H1 (cell line): ENCODE data around the gene P3H3. TPM values are rescaled to one million over a fixed set of nuclear protein-coding genes. Genes with fewer than 3 reads are reported as not detected.

Experiments used
- CEBPB ChIP-seq: IDR thresholded peaks from 2 replicates; pipeline ENCODE4 v1.6.1; 2012; ENCODE audit warnings: low read depth, low read length
- SIRT6 ChIP-seq: IDR thresholded peaks from one replicate; pipeline ENCODE4 v1.7.1; 2012; ENCODE audit warnings: low read length, inconsistent platforms
- SP4 ChIP-seq: IDR thresholded peaks from 2 replicates; pipeline ENCODE4 v1.6.1; 2012; ENCODE audit warnings: low read length, inconsistent platforms
- SRF ChIP-seq: IDR thresholded peaks from 2 replicates; pipeline ENCODE4 v1.6.1; 2011; ENCODE audit warnings: mild to moderate bottlenecking, low read depth, low read length, moderate library complexity
- polyA plus RNA-seq, 7 experiments: library from polyadenylated mRNA; depleted of rRNA in 3 of 7; stranded (reverse) in 5 of 7; unstranded in 2 of 7; fragments of >200 nt in 5 of 7; fragments of 200-250 nt in 2 of 7; gene quantifications; 1 replicate in 5 of 7; 2 replicates in 1 of 7; 4 replicates in 1 of 7; pipeline versions ENCODE4 v1.2.1 to v1.2.3, GENCODE V29; 2011 to 2013; ENCODE audit warnings: missing spikeins in 2 of 7, mixed read lengths in 2 of 7
- total RNA-seq: library from RNA; stranded (reverse); fragmentation: NEBNext Ultra II Directional; extraction: Animal tissue kit (Norgen Biotek cat#: 25700); gene quantifications from 2 replicates; pipeline ENCODE4 v1.2.1, GENCODE V29; 2021
- TF ChIP-seq, protein P1 (sequence below): fragments of 300-600 bp; sonication (generic); IDR thresholded peaks from 2 replicates; pipeline ENCODE4 v1.7.1; 2012; ENCODE audit warnings: low read length, moderate library complexity, mild to moderate bottlenecking, inconsistent platforms; ENCODE audit not compliant: insufficient replicate concordance

P3H3 gene
- total and polyA plus RNA-seq, 2 of the 8 experiments (the other 6 are each of a cell fraction or from before 2014, with no cell fraction given) = 22.9 to 43.5 TPM

DNA sequence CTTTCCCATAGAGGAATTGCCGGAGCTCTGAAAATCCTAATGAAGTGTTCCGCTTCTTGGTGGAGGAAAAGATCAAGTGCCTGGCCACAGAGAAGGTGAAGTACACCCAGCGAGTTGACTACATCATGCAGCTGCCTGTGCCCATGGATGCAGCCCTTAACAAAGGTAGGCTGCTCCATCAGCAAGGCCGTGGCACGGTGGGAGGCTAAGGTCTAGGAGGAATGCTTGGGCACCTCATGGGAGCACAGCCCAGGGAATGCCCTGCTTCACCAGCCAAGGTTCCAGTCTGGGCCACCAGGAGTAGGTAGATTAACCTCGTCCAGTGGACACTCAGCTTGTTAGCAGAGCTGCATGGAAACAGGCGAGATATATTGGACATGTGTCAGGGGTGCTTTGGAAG, 32.7 kb downstream of the P3H3 start (continued):
- TF ChIP-seq, protein P1, sequence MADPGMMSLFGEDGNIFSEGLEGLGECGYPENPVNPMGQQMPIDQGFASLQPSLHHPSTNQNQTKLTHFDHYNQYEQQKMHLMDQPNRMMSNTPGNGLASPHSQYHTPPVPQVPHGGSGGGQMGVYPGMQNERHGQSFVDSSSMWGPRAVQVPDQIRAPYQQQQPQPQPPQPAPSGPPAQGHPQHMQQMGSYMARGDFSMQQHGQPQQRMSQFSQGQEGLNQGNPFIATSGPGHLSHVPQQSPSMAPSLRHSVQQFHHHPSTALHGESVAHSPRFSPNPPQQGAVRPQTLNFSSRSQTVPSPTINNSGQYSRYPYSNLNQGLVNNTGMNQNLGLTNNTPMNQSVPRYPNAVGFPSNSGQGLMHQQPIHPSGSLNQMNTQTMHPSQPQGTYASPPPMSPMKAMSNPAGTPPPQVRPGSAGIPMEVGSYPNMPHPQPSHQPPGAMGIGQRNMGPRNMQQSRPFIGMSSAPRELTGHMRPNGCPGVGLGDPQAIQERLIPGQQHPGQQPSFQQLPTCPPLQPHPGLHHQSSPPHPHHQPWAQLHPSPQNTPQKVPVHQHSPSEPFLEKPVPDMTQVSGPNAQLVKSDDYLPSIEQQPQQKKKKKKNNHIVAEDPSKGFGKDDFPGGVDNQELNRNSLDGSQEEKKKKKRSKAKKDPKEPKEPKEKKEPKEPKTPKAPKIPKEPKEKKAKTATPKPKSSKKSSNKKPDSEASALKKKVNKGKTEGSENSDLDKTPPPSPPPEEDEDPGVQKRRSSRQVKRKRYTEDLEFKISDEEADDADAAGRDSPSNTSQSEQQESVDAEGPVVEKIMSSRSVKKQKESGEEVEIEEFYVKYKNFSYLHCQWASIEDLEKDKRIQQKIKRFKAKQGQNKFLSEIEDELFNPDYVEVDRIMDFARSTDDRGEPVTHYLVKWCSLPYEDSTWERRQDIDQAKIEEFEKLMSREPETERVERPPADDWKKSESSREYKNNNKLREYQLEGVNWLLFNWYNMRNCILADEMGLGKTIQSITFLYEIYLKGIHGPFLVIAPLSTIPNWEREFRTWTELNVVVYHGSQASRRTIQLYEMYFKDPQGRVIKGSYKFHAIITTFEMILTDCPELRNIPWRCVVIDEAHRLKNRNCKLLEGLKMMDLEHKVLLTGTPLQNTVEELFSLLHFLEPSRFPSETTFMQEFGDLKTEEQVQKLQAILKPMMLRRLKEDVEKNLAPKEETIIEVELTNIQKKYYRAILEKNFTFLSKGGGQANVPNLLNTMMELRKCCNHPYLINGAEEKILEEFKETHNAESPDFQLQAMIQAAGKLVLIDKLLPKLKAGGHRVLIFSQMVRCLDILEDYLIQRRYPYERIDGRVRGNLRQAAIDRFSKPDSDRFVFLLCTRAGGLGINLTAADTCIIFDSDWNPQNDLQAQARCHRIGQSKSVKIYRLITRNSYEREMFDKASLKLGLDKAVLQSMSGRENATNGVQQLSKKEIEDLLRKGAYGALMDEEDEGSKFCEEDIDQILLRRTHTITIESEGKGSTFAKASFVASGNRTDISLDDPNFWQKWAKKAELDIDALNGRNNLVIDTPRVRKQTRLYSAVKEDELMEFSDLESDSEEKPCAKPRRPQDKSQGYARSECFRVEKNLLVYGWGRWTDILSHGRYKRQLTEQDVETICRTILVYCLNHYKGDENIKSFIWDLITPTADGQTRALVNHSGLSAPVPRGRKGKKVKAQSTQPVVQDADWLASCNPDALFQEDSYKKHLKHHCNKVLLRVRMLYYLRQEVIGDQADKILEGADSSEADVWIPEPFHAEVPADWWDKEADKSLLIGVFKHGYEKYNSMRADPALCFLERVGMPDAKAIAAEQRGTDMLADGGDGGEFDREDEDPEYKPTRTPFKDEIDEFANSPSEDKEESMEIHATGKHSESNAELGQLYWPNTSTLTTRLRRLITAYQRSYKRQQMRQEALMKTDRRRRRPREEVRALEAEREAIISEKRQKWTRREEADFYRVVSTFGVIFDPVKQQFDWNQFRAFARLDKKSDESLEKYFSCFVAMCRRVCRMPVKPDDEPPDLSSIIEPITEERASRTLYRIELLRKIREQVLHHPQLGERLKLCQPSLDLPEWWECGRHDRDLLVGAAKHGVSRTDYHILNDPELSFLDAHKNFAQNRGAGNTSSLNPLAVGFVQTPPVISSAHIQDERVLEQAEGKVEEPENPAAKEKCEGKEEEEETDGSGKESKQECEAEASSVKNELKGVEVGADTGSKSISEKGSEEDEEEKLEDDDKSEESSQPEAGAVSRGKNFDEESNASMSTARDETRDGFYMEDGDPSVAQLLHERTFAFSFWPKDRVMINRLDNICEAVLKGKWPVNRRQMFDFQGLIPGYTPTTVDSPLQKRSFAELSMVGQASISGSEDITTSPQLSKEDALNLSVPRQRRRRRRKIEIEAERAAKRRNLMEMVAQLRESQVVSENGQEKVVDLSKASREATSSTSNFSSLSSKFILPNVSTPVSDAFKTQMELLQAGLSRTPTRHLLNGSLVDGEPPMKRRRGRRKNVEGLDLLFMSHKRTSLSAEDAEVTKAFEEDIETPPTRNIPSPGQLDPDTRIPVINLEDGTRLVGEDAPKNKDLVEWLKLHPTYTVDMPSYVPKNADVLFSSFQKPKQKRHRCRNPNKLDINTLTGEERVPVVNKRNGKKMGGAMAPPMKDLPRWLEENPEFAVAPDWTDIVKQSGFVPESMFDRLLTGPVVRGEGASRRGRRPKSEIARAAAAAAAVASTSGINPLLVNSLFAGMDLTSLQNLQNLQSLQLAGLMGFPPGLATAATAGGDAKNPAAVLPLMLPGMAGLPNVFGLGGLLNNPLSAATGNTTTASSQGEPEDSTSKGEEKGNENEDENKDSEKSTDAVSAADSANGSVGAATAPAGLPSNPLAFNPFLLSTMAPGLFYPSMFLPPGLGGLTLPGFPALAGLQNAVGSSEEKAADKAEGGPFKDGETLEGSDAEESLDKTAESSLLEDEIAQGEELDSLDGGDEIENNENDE = no peak
- TF ChIP-seq CEBPB (no peak), SIRT6 (no peak), SP4 (no peak), SRF (no peak)
- TF ChIP-seq, all 59 proteins: peak for 0
